ENCODE measurements around the gene LEP. TPM values are rescaled to one million over a fixed set of nuclear protein-coding genes. Genes with fewer than 3 reads are reported as not detected.

Gene LEP
- total and polyA plus RNA-seq, 4 donors: 0.02 TPM; not detected in 3

- DNase-seq (ENCODE audit: low spot score): no peak
These were observed 12.6 kb downstream of the LEP start for GRCh38 chr7:128253701-128254100.

GRCh38 chr7:128254470-128254869 lies 13.4 kb downstream of the LEP start:
- TF ChIP-seq REST (IDR thresholded peaks at IDR 0.05) (no peak), HNF4G (IDR thresholded peaks at IDR 0.05) (no peak), FOXA2 (IDR thresholded peaks at IDR 0.05) (no peak), TAF1 (conservative IDR thresholded peaks at IDR 0.05) (no peak)
- 82% methylated on average over 5 of the region's 5 CpGs for WGBS
- DNase-seq (ENCODE audit: low spot score): no peak
- H3K9ac ChIP-seq (ENCODE audit: low read depth in 1 of 2, low read length in 2 of 2): no peak overlapping the region
- no peaks in the 10 kb centered on the region for H3K4me1 ChIP-seq (ENCODE audit: control insufficient read depth in 4 of 4, insufficient read depth in 4 of 4, low read length in 3 of 4)
- H3K4me3 ChIP-seq (ENCODE audit: low read depth in 1 of 3, low read length in 3 of 3): no peak overlapping the region
- no peaks in the 10 kb centered on the region for H3K9me3 ChIP-seq (ENCODE audit: control insufficient read depth in 4 of 4, low read length in 3 of 4)
- H3K36me3 ChIP-seq (ENCODE audit: control insufficient read depth in 4 of 4, insufficient read depth in 3 of 4, low read depth in 1 of 4, low read length in 3 of 4): no peaks in the 10 kb centered on the region
- no peak overlapping the region for H3K27ac ChIP-seq (ENCODE audit: low read depth in 1 of 2, low read length in 2 of 2)
- no peaks in the 10 kb centered on the region for H3K27me3 ChIP-seq (ENCODE audit: control insufficient read depth in 4 of 4, insufficient read depth in 4 of 4, low read length in 3 of 4)

More at GRCh38 chr7:128253701-128254100, 12.6 kb downstream of the LEP start:
- H3K27ac ChIP-seq (ENCODE audit: low read depth in 1 of 2, low read length in 2 of 2): no peak overlapping the region
- H3K9ac ChIP-seq (ENCODE audit: low read depth in 1 of 2, low read length in 2 of 2): no peak overlapping the region
- H3K4me3 ChIP-seq (ENCODE audit: low read depth in 1 of 3, low read length in 3 of 3): no peak overlapping the region
- TF ChIP-seq HNF4A (conservative IDR thresholded peaks at IDR 0.05) (no peak), YY1 (IDR thresholded peaks at IDR 0.05) (no peak), RAD21 (IDR thresholded peaks at IDR 0.05) (no peak), GABPA (IDR thresholded peaks at IDR 0.05 in 1 of 2, conservative IDR thresholded peaks at IDR 0.05 in 1 of 2) (no peak), TAF1 (conservative IDR thresholded peaks at IDR 0.05) (no peak), FOXA2 (IDR thresholded peaks at IDR 0.05) (no peak), SP1 (IDR thresholded peaks at IDR 0.05) (no peak), RXRA (IDR thresholded peaks at IDR 0.05) (no peak)
- 89% methylated on average over 8 of the region's 8 CpGs for WGBS
- H3K4me1 ChIP-seq (ENCODE audit: control insufficient read depth in 4 of 4, insufficient read depth in 4 of 4, low read length in 3 of 4): no peaks in the 10 kb centered on the region
- H3K9me3 ChIP-seq (ENCODE audit: control insufficient read depth in 4 of 4, low read length in 3 of 4): no peaks in the 10 kb centered on the region
- no peaks in the 10 kb centered on the region for H3K36me3 ChIP-seq (ENCODE audit: control insufficient read depth in 4 of 4, insufficient read depth in 3 of 4, low read depth in 1 of 4, low read length in 3 of 4)
- H3K27me3 ChIP-seq (ENCODE audit: control insufficient read depth in 4 of 4, insufficient read depth in 4 of 4, low read length in 3 of 4): no peaks in the 10 kb centered on the region

GRCh38 chr7:128255271-128255670 lies 14.2 kb downstream of the LEP start:
- DNase-seq (ENCODE audit: low spot score): no peak
- Histone ChIP-seq H3K4me1 (ENCODE audit: control insufficient read depth in 4 of 4, insufficient read depth in 4 of 4, low read length in 3 of 4) (no peaks in the 10 kb centered on the region), H3K27me3 (ENCODE audit: control insufficient read depth in 4 of 4, insufficient read depth in 4 of 4, low read length in 3 of 4) (no peaks in the 10 kb centered on the region), H3K36me3 (ENCODE audit: control insufficient read depth in 4 of 4, insufficient read depth in 3 of 4, low read depth in 1 of 4, low read length in 3 of 4) (no peaks in the 10 kb centered on the region), H3K27ac (ENCODE audit: low read depth in 1 of 2, low read length in 2 of 2) (no peak overlapping the region), H3K9me3 (ENCODE audit: control insufficient read depth in 4 of 4, low read length in 3 of 4) (no peaks in the 10 kb centered on the region), H3K9ac (ENCODE audit: low read depth in 1 of 2, low read length in 2 of 2) (no peak overlapping the region), H3K4me3 (ENCODE audit: low read depth in 1 of 3, low read length in 3 of 3) (no peak overlapping the region)
- no peak for TF ChIP-seq FOXA2 (IDR thresholded peaks at IDR 0.05)
- WGBS: 78% methylated on average over 2 of the region's 2 CpGs

- no peaks in the 10 kb centered on the region for H3K4me1 ChIP-seq (ENCODE audit: control insufficient read depth in 4 of 4, insufficient read depth in 4 of 4, low read length in 3 of 4)
- TF ChIP-seq JUND (IDR thresholded peaks at IDR 0.05) (no peak), RAD21 (IDR thresholded peaks at IDR 0.05) (no peak), REST (IDR thresholded peaks at IDR 0.05) (no peak), HNF4G (IDR thresholded peaks at IDR 0.05) (no peak), ATF3 (IDR thresholded peaks at IDR 0.05) (no peak), TAF1 (conservative IDR thresholded peaks at IDR 0.05) (no peak)
- H3K9me3 ChIP-seq (ENCODE audit: control insufficient read depth in 4 of 4, low read length in 3 of 4): no peaks in the 10 kb centered on the region
- no peak overlapping the region for H3K4me3 ChIP-seq (ENCODE audit: low read depth in 1 of 3, low read length in 3 of 3)
- H3K36me3 ChIP-seq (ENCODE audit: control insufficient read depth in 4 of 4, insufficient read depth in 3 of 4, low read depth in 1 of 4, low read length in 3 of 4): no peaks in the 10 kb centered on the region
- no peaks in the 10 kb centered on the region for H3K27me3 ChIP-seq (ENCODE audit: control insufficient read depth in 4 of 4, insufficient read depth in 4 of 4, low read length in 3 of 4)
- no peak overlapping the region for H3K27ac ChIP-seq (ENCODE audit: low read depth in 1 of 2, low read length in 2 of 2)
- H3K9ac ChIP-seq (ENCODE audit: low read depth in 1 of 2, low read length in 2 of 2): no peak overlapping the region
- WGBS: 88% methylated on average over 14 of the region's 14 CpGs
- DNase-seq (ENCODE audit: low spot score): no peak
These were observed 16.4 kb downstream of the LEP start for GRCh38 chr7:128257458-128257857.

Data from liver (tissue), 9 donors.